ENCODE results near the gene FUT2.

FUT2 gene

DNA sequence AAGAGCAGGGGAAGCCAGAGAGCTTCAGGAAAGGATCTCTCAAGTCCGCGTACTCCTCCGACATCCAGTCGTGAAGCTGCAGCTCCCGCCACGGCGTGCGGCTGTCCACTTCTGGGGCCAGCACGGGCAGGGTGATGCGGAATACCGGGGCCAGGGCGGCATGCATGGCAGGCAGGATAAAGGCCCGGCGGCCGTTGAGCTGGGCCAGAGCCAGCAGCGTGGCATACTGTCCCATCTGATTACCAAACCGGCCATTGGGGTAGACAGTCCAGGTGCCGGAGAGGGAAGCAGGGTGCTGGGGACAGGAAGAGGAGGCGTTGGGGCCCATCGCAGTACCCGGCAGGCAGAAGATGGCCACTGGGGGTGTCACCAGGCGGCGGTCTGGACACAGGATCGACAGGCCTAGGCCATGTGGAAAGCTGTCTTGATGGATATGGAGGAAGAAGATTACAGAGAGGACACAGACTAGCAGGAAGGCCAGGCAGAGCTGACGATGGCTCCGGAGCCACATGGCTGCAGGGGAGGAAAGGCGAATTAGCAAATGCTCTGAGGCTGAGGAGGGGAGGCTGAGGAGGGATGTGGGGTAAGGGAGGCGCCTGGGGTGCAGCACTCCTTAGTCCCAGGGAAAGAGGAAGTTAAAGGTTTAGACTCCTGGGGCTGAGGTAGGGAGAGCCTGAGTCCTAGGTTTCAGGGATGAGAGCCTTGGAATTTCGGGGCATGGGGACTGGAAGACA is 55.2 kb downstream of the FUT2 start:
- TF ChIP-seq, protein P1, sequence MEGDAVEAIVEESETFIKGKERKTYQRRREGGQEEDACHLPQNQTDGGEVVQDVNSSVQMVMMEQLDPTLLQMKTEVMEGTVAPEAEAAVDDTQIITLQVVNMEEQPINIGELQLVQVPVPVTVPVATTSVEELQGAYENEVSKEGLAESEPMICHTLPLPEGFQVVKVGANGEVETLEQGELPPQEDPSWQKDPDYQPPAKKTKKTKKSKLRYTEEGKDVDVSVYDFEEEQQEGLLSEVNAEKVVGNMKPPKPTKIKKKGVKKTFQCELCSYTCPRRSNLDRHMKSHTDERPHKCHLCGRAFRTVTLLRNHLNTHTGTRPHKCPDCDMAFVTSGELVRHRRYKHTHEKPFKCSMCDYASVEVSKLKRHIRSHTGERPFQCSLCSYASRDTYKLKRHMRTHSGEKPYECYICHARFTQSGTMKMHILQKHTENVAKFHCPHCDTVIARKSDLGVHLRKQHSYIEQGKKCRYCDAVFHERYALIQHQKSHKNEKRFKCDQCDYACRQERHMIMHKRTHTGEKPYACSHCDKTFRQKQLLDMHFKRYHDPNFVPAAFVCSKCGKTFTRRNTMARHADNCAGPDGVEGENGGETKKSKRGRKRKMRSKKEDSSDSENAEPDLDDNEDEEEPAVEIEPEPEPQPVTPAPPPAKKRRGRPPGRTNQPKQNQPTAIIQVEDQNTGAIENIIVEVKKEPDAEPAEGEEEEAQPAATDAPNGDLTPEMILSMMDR (IDR thresholded peaks at IDR 0.05; ENCODE audit: extremely low read depth, insufficient read depth, missing control alignments) = no peak
- in situ Hi-C loops (cut with MboI; ENCODE audit: low pct_unique_long_range_greater_than_20kb, low sequenced_read_pairs, unreplicated experiment) = no loop called here
- DNase-seq (ENCODE audit: low spot score) = no peak

DNA sequence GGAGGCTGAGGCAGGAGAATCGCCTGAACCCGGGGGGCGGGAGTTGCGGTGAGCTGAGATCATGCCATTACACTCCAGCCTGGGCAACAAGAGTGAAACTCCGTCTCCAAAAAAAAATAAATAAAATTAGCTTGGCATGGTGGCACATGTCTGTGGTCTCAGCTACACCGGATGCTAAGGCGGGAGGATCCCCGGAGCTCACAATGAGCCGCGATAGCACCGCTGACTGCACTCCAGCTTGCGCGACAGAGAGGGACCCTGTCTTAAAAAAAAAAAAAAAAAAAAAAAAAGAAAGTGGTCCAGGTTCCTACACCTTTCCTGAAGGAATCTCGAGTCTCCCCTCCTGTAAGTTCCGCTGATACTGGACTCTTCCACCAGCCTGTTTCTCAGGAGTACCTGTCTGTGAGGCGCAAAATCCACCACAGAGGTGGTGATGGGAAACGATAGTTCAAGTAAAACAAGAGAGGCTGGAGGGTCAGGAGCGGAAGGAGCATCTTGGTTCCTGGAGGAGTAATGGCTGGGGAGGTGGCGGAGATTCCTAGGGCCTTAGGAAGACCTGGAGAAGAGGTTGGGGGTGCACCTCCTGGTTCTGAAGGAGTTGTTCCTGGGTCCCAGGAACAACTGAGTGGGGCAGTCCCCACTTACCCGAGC is 56.2 kb downstream of the FUT2 start:
- TF ChIP-seq, protein P1 (IDR thresholded peaks at IDR 0.05; ENCODE audit: extremely low read depth, insufficient read depth, missing control alignments) = no peak
- in situ Hi-C loops (cut with MboI; ENCODE audit: low pct_unique_long_range_greater_than_20kb, low sequenced_read_pairs, unreplicated experiment) = no loop called here
- DNase-seq (ENCODE audit: low spot score) = no peak

DNA sequence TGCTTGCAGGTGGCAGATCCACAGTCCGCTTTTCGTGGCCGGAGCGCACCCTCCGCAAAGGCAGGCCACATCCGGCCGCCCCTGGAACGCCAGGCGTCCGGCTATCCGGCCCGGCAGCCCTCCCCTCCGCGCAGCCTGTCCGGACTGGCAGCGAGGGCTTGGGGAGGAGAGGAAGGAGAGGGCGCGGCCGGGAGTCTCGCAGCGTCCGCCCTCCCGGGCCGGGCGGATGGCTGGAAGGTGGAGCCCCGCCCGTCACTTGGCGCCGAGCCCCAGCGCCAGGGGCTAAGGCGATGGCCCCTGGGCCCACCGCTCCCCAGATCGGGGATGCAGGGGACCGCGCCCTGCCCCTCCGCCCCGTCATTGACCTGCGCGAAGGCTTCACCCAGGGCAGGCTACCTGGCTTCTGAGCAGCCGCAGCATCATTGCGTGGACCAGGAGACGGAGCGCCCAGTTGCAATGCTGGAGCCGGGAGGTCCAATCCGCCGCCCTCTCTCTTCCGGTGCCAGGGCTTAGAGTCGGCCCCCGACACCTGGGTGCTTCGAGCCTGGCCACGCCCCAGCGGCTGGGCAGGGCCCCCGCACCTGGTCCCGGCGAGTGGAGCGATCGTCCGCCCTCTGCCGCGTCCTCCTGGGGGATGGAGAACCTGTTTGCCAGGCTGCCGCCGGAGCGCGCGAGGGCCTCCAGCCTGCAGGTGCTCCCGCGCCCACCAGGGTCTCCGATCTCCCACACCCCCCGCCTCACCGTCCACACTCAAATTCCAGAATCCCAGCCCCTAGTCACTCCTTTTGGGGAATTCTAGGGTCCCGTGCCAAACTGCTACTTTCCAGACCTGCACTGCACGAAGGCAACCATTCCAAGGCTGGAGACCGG is 57.0 kb downstream of the FUT2 start, which contains the start of gene FUT1:
FUT1 (minus strand) TSS at position 146 of the 870 bp plus-strand sequence. CDS start 1,360 bp downstream, outside the sequence.
- TF ChIP-seq, protein P1 (IDR thresholded peaks at IDR 0.05; ENCODE audit: extremely low read depth, insufficient read depth, missing control alignments) = no peak
- DNase-seq (ENCODE audit: low spot score) = no peak
- in situ Hi-C loops (cut with MboI; ENCODE audit: low pct_unique_long_range_greater_than_20kb, low sequenced_read_pairs, unreplicated experiment) = no loop called here

DNA sequence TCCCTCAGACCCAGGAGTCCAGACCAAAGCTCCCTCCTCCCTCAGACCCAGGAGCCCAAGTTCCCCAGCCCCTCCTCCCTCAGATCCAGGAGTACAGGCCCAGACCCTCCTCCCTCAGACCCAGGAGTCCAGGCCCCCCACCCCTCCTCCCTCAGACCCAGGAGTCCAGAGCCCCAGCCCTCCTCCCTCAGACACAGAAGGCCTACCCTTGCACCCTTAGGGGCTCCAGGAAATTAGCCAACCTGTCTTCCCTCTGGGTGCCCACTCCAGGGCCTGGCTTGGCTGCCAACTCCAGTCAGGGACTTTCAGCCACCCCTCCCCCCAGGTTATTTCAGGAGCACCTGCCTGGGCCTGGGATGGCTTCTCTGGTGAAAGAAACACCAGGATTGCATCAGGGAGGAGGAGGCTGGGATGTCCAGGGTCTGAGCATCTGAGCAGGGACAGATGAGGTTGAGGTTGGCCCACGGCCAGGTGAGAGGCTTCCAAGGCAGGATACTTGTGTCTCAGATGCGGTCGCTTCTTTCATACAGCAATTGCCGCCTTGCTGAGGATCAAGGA is 59.4 kb downstream of the FUT2 start, which contains the start of gene FGF21:
FGF21 (plus strand) TSS at position 441 of the 558 bp plus-strand sequence. CDS start 713 bp downstream, outside the sequence.
- in situ Hi-C loops (cut with MboI; ENCODE audit: low pct_unique_long_range_greater_than_20kb, low sequenced_read_pairs, unreplicated experiment) = no loop called here
- DNase-seq (ENCODE audit: low spot score) = no peak
- TF ChIP-seq, protein P1 (IDR thresholded peaks at IDR 0.05; ENCODE audit: extremely low read depth, insufficient read depth, missing control alignments) = no peak

All from GM13977 (cell line).